Measurements from ENCODE around the gene MARCHF4. TPM values are rescaled to one million over a fixed set of nuclear protein-coding genes. Genes with fewer than 3 reads are reported as not detected.

MARCHF4 gene
- total RNA-seq (2021; ENCODE audit: unreplicated experiment), result not detected
- polyA plus RNA-seq (2012), result 0.02 TPM in 1 of 2 replicates, not detected in the other
- percentile 8 among the genes with signal in this experiment for Bru-seq, nascent RNA
- percentile 5 among the genes with signal in this experiment for BruChase-seq, experiment 1, labeled RNA remaining after a 6-hour chase
- BruChase-seq, experiment 2, labeled RNA remaining after a 2-hour chase, result percentile 7 among the genes with signal in this experiment
- long read RNA-seq, result 0 reads

GRCh38 chr2:216371721-216372702, at the start of gene MARCHF4:
Gene MARCHF4, minus strand, starts transcription at chr2:216372483. Its CDS starts 2,223 bp downstream, at chr2:216370260.
- ChIA-PET POLR2A (no interaction called here), CTCF (interaction anchor here (0.7 kb wide), 1 partner anchor 662 kb away, joined by 3 read pairs; no protein-coding TSS in a partner anchor), RAD21 (ENCODE audit: low non-redundant PET in 1 of 2, low total read pairs in 2 of 2, uncharacterized antibody in 2 of 2, unreplicated experiment in 2 of 2) (no interaction called here)
- Histone ChIP-seq H3K79me2 (ENCODE audit: insufficient read depth, low read length) (no peaks in the 10 kb centered on the region), H3K27me3 (ENCODE audit: insufficient read depth, low read length) (peaks cover 37% of the 10 kb centered on the region), H3K9me2 (ENCODE audit: insufficient read depth) (no peaks in the 10 kb centered on the region), H3K4me2 (ENCODE audit: low read length) (peak within 1 kb of the TSS; percentile 42), H3K36me3 (ENCODE audit: control insufficient read depth in 1 of 2, insufficient read depth in 2 of 2, low read length in 2 of 2) (no peaks in the 10 kb centered on the region), H3K4me1 (ENCODE audit: control insufficient read depth in 1 of 2, insufficient read depth in 2 of 2, low read length in 2 of 2) (peaks cover 2 to 26% of the 10 kb centered on the region in 2 experiments; a peak in 3 of 4 replicates), H3K9me3 (ENCODE audit: control insufficient read depth in 1 of 2, insufficient read depth in 1 of 2, low read depth in 1 of 2, low read length in 2 of 2) (no peaks in the 10 kb centered on the region), H4K20me1 (ENCODE audit: insufficient read depth) (no peaks in the 10 kb centered on the region), H3K4me3 (replicated peaks in 1 of 2; ENCODE audit: low read depth in 1 of 2, low read length in 2 of 2) (peak within 1 kb of the TSS; percentile 11 to 36), H3K9ac (ENCODE audit: low read length) (no peak within 1 kb of the TSS), H2AFZ (ENCODE audit: low read depth, low read length, poor library complexity, severe bottlenecking) (no peak within 1 kb of the TSS), H3K27ac (ENCODE audit: low read depth, low read length) (no peak within 1 kb of the TSS)
- ATAC-seq (peak; percentile 61), DNase-seq (ENCODE audit: low read depth, low spot score) (no peak)
- no TSS peak for BruUV-seq (replicated peaks)
- TF ChIP-seq ATF3 (IDR thresholded peaks at IDR 0.05) (no peak), REST (IDR thresholded peaks at IDR 0.05; ENCODE audit: low read depth) (peak; percentile 95), MAX (IDR thresholded peaks at IDR 0.05) (no peak; the same call in 1 of the 2 replicates), ZBTB33 (IDR thresholded peaks at IDR 0.05; ENCODE audit: extremely low read depth, insufficient replicate concordance, low read length) (no peak), CEBPB (IDR thresholded peaks at IDR 0.05; ENCODE audit: low read depth) (no peak), EGR1 (IDR thresholded peaks at IDR 0.05; ENCODE audit: low read depth) (no peak), POLR2AphosphoS5 (IDR thresholded peaks at IDR 0.05; ENCODE audit: low read depth, low read length) (no peak)
- intact Hi-C loops (cut with micrococcal nuclease), result no loop called here

Data from HCT116 (cell line).